Nephron progenitor cell (in vitro differentiated cells): ENCODE results near the gene LATS2.
A peak's percentile ranks its signal among the peaks of the same experiment; 100 is the strongest.

Experiments
- DNase-seq: peaks from one replicate; pipeline ENCODE4 v3.0.0; 2021
- H3K27ac Mint-ChIP-seq: 2 replicates; pipeline ENCODE4 v1.8.0; 2021; ENCODE audit warnings: mild to moderate bottlenecking, moderate library complexity, mixed read lengths
- H3K27me3 Mint-ChIP-seq: 2 replicates; pipeline ENCODE4 v1.8.0; 2021; ENCODE audit warnings: mild to moderate bottlenecking, low read depth, mixed read lengths; ENCODE audit not compliant: poor library complexity
- H3K36me3 Mint-ChIP-seq: 2 replicates; pipeline ENCODE4 v1.8.0; 2021; ENCODE audit warnings: low read depth, mixed read lengths
- H3K4me1 Mint-ChIP-seq: 2 replicates; pipeline ENCODE4 v1.8.0; 2021; ENCODE audit warnings: mixed read lengths
- H3K4me3 Mint-ChIP-seq: 2 replicates; pipeline ENCODE4 v1.8.0; 2021; ENCODE audit warnings: mild to moderate bottlenecking, moderate library complexity, mixed read lengths
- H3K9me3 Mint-ChIP-seq: 2 replicates; pipeline ENCODE4 v1.8.0; 2021; ENCODE audit warnings: mild to moderate bottlenecking, moderate library complexity, mixed read lengths
- CTCF ChIP-seq: fragments of 200-600 bp; sonication (generic); IDR thresholded peaks from 2 replicates; pipeline ENCODE4 v1.5.0; 2021; ENCODE audit warnings: antibody characterized with exemption

LATS2 gene

DNA sequence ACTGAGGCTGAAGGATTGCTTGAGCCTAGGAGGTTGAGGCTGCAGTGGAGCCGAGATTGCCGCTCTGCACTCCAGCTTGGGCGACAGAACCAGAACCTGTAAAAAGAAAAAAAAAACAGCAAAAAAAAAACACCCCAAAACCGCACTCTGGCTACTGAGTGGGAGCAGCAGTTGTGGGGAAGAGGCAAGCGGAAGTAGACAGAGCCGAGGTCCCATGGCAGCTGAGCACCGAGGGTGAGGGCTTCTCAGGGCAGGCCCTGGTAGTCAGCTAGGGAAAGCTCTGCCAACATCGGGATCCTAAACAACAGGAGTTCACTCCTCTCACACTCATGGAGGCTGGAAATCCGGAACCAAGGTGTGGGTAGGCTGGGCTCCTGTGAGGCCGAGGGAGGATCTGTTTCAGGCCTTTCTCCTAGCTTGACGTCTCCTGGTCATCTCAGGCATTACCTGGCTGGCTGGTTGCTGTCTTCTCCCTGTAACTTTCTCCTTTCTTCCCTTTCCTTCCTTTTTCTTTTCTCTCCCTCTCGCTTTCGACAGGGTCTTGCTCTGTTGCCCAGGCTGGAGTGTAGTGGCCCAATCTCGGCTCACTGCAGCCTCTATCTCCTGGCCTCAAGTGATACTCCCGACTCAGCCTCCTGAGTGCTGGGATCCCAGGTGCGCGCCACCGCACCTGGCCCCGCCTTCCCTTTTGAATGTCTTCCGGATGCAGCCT, 15.8 kb upstream of the LATS2 start:
- DNase-seq = no peak
- H3K27ac Mint-ChIP-seq = peak overlapping the region; percentile 72
- H3K27me3 Mint-ChIP-seq = peaks cover 12% of the 10 kb centered on the region
- TF ChIP-seq CTCF = no peak
- H3K36me3 Mint-ChIP-seq = no peaks in the 10 kb centered on the region
- no peaks in the 10 kb centered on the region for H3K9me3 Mint-ChIP-seq
- H3K4me1 Mint-ChIP-seq = peaks cover 44% of the 10 kb centered on the region
- H3K4me3 Mint-ChIP-seq = peak overlapping the region; percentile 23

GRCh38 chr13:21076253-21076652, 14.9 kb upstream of the LATS2 start:
- no peaks in the 10 kb centered on the region for H3K9me3 Mint-ChIP-seq
- TF ChIP-seq CTCF = no peak
- no peak overlapping the region for H3K4me3 Mint-ChIP-seq
- H3K27ac Mint-ChIP-seq = no peak overlapping the region
- H3K36me3 Mint-ChIP-seq = no peaks in the 10 kb centered on the region
- H3K4me1 Mint-ChIP-seq = peaks cover 44% of the 10 kb centered on the region
- peaks cover 12% of the 10 kb centered on the region for H3K27me3 Mint-ChIP-seq
- no peak for DNase-seq

DNA sequence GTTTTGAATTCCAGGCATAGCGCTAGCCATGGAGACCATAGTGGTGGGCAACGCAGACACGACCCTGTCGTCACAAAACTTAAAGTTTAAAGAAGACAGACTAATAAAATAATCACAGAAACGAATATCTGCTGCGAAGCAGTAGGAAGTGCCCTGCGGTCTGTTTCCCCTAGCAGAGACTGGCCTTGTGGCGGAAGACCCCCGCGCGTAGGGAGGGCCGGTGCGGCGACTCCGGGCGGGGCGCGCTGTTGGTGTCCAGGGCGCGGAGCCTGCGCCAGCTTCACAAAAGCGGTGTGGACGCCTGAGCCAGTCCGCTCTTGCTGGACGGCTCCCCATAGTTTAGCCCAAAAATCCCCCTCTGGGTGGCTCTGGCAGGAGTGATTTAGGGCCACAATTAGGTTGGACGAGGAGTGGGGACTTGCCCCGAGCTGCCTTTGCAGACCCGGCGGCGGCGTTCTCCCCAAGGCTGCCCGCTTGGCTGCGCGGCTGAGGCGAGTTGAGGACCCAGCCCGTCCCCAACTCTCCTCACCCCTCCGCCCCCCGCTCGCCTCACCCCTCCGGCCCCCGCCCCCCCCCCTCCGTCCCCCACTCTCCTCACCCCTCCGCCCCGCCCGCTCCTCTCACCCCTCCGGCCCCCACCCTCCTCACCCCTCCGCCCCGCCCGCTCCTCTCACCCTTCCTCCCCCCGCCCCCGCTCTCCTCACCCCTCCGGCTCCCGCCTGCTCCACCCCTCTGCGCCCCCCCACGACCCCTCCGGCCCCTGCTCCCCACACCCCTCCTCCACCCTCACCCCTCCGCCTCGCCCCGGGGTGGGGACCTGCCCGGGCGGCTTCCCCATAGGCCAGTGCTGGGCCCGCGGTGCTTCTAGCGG, 14.2 kb upstream of the LATS2 start:
- H3K4me1 Mint-ChIP-seq = peaks cover 42% of the 10 kb centered on the region
- peak overlapping the region; percentile 81 for H3K4me3 Mint-ChIP-seq
- peak; percentile 76 for DNase-seq

DNA sequence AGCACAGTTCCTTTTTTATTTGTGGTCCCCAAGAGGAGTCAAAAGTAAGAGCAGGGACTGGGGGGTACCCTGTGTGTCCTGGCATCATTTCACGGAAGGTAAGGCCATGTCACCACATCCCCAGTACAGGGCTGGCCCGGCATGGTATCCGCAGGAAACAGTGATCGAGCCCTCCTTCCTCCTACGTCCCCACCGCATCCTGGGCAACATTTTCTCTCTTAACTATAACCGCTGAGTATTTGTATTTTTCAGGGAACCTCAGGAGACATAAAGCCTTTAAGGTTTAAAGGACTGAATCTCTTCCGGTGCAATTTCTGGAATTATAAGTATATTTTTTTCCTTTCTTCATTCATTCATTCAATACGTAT, 13.6 kb upstream of the LATS2 start:
- no peak for TF ChIP-seq CTCF
- no peak overlapping the region for H3K27ac Mint-ChIP-seq
- peaks cover 12% of the 10 kb centered on the region for H3K27me3 Mint-ChIP-seq
- H3K36me3 Mint-ChIP-seq = no peaks in the 10 kb centered on the region
- DNase-seq = no peak
- H3K4me3 Mint-ChIP-seq = peak overlapping the region; percentile 81
- H3K9me3 Mint-ChIP-seq = no peaks in the 10 kb centered on the region
- H3K4me1 Mint-ChIP-seq = peaks cover 35% of the 10 kb centered on the region

More for the DNA sequence above, 14.2 kb upstream of the LATS2 start:
- TF ChIP-seq CTCF = no peak
- peaks cover 12% of the 10 kb centered on the region for H3K27me3 Mint-ChIP-seq
- H3K36me3 Mint-ChIP-seq = no peaks in the 10 kb centered on the region
- no peak overlapping the region for H3K27ac Mint-ChIP-seq
- no peaks in the 10 kb centered on the region for H3K9me3 Mint-ChIP-seq

GRCh38 chr13:21074546-21074945, 13.2 kb upstream of the LATS2 start:
- DNase-seq = no peak
- Mint-ChIP-seq H3K4me1 (peaks cover 31% of the 10 kb centered on the region), H3K9me3 (no peaks in the 10 kb centered on the region), H3K36me3 (no peaks in the 10 kb centered on the region), H3K27ac (no peak overlapping the region), H3K27me3 (peaks cover 12% of the 10 kb centered on the region), H3K4me3 (peak overlapping the region; percentile 81)
- no peak for TF ChIP-seq CTCF
